ENCODE measurements around the gene IFNA13. TPM values are rescaled to one million over a fixed set of nuclear protein-coding genes. Genes with fewer than 3 reads are reported as not detected.

IFNA13 gene
- total and polyA plus RNA-seq, 2 donors (not counting 1 experiment from before 2014, with no cell fraction given) = not detected

GRCh38 chr9:21317956-21318923 is 49.6 kb downstream of the IFNA13 start:
- Histone ChIP-seq H3K9me3 (ENCODE audit: control insufficient read depth, insufficient read depth, low read depth, low read length) (no peaks in the 10 kb centered on the region), H3K4me1 (ENCODE audit: control insufficient read depth, extremely low read depth, insufficient read depth, low read length) (no peaks in the 10 kb centered on the region), H4K20me1 (ENCODE audit: control insufficient read depth, extremely low read depth, insufficient read depth, low read length) (no peaks in the 10 kb centered on the region), H3K27me3 (ENCODE audit: control insufficient read depth, insufficient read depth, low read length) (no peaks in the 10 kb centered on the region), H3K4me3 (replicated peaks in 1 of 4; ENCODE audit: control extremely low read depth in 1 of 4, insufficient read depth in 1 of 4, low read depth in 3 of 4, low read length in 4 of 4) (no peak overlapping the region), H3K4me2 (ENCODE audit: extremely low read depth, insufficient read depth, low read length) (no peak overlapping the region), H3K27ac (ENCODE audit: insufficient read depth, low read length) (no peak overlapping the region), H2AFZ (ENCODE audit: low read length) (peak overlapping the region; percentile 36), H3K36me3 (ENCODE audit: control insufficient read depth, insufficient read depth, low read length) (no peaks in the 10 kb centered on the region), H3K79me2 (ENCODE audit: control insufficient read depth, insufficient read depth, low read length) (no peaks in the 10 kb centered on the region), H3K9ac (ENCODE audit: insufficient read depth, low read length) (no peak overlapping the region)
- peak; percentile 38 to 60 for DNase-seq (ENCODE audit: low read depth in 2 of 2)
- TF ChIP-seq EZH2 (IDR thresholded peaks at IDR 0.05; ENCODE audit: low read length, missing control alignments) (no peak), CTCF (conservative IDR thresholded peaks at IDR 0.05 in 1 of 2, IDR thresholded peaks at IDR 0.05 in 1 of 2; ENCODE audit: low read depth in 1 of 2, low read length in 2 of 2) (peak; percentile 54 to 74)

Other genes starting within 250 kb of the IFNA13 start
- not detected in 2 replicates for gene IFNW1, start 226.2 kb downstream of the IFNA13 start, total RNA-seq
- not detected in 2 replicates for gene IFNW1, start 226.2 kb downstream of the IFNA13 start, polyA plus RNA-seq
- not detected in 2 replicates for gene IFNA21, start 201.4 kb downstream of the IFNA13 start, total RNA-seq
- gene IFNA21, start 201.4 kb downstream of the IFNA13 start, polyA plus RNA-seq = not detected in 2 replicates
- not detected in 2 replicates for gene IFNA4, start 180.5 kb downstream of the IFNA13 start, total RNA-seq
- not detected in 2 replicates for gene IFNA4, start 180.5 kb downstream of the IFNA13 start, polyA plus RNA-seq
- not detected in 2 replicates for gene IFNA7, start 165.9 kb downstream of the IFNA13 start, total RNA-seq
- gene IFNA7, start 165.9 kb downstream of the IFNA13 start, polyA plus RNA-seq = not detected in 2 replicates
- not detected in 2 replicates for gene IFNA10, start 160.9 kb downstream of the IFNA13 start, total RNA-seq
- gene IFNA10, start 160.9 kb downstream of the IFNA13 start, polyA plus RNA-seq = not detected in 2 replicates
- gene IFNA16, start 150.7 kb downstream of the IFNA13 start, total RNA-seq = not detected in 2 replicates
- not detected in 2 replicates for gene IFNA16, start 150.7 kb downstream of the IFNA13 start, polyA plus RNA-seq
- gene IFNA17, start 139.8 kb downstream of the IFNA13 start, total RNA-seq = not detected in 2 replicates
- gene IFNA17, start 139.8 kb downstream of the IFNA13 start, polyA plus RNA-seq = not detected in 2 replicates
- gene IFNA14, start 128.1 kb downstream of the IFNA13 start, total RNA-seq = not detected in 2 replicates
- gene IFNA14, start 128.1 kb downstream of the IFNA13 start, polyA plus RNA-seq = not detected in 2 replicates
- not detected in 2 replicates for gene IFNA5, start 62.7 kb downstream of the IFNA13 start, total RNA-seq
- not detected in 2 replicates for gene IFNA5, start 62.7 kb downstream of the IFNA13 start, polyA plus RNA-seq
- 37.2 and 37.5 TPM in 2 replicates for gene KLHL9, start 32.7 kb downstream of the IFNA13 start, total RNA-seq
- 25.7 and 33.5 TPM in 2 replicates for gene KLHL9, start 32.7 kb downstream of the IFNA13 start, polyA plus RNA-seq
- not detected in 2 replicates for gene IFNA6, start 17.2 kb downstream of the IFNA13 start, total RNA-seq
- not detected in 2 replicates for gene IFNA6, start 17.2 kb downstream of the IFNA13 start, polyA plus RNA-seq
- gene IFNA2, start 17.3 kb upstream of the IFNA13 start, total RNA-seq = not detected in 2 replicates
- gene IFNA2, start 17.3 kb upstream of the IFNA13 start, polyA plus RNA-seq = not detected in 2 replicates
- gene IFNA8, start 41.1 kb upstream of the IFNA13 start, total RNA-seq = not detected in 2 replicates
- gene IFNA8, start 41.1 kb upstream of the IFNA13 start, polyA plus RNA-seq = not detected in 2 replicates
- not detected in 2 replicates for gene IFNA1, start 72.4 kb upstream of the IFNA13 start, total RNA-seq
- gene IFNA1, start 72.4 kb upstream of the IFNA13 start, polyA plus RNA-seq = not detected in 2 replicates
- 3.9 and 6.6 TPM in 2 replicates for gene IFNE, start 114.3 kb upstream of the IFNA13 start, total RNA-seq
- gene IFNE, start 114.3 kb upstream of the IFNA13 start, polyA plus RNA-seq = 0.15 and 0.40 TPM in 2 replicates

Data from fibroblast of lung (primary cell).